ENCODE results near the gene CDC42BPB. TPM values are rescaled to one million over a fixed set of nuclear protein-coding genes. Genes with fewer than 3 reads are reported as not detected.
"Not testable (repeated sequence)": the region's sequence is repeated elsewhere in the genome, so short reads cannot be mapped to it uniquely, and the experiment has no call there.

The CDC42BPB gene
- total RNA-seq, 1 donor from 2014 or later = 102 TPM

DNA sequence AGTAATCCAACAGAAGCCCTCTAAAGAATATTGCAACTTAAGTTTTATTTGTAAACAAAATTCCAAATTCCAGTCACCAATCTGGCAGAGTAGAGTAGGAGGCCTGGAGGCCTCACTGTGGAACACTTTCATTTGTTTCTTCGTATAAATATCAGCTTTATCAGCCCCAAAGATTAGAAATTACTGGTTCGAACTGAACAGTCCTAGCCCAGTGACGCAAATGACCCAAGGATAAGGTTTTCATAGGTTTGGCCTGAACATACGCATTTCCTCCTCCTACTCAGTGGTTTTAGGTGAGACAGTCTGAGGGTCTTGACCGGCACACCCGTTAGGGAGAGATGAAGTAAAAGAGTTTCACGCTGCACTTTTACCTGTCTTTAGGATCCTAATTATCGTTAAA, 1.7 kb downstream of the CDC42BPB start:
- ATAC-seq = no peak
- Histone ChIP-seq H3K4me3 (peak overlapping the region; percentile 95), H3K9me3 (no peaks in the 10 kb centered on the region), H3K27me3 (no peaks in the 10 kb centered on the region), H3K36me3 (no peaks in the 10 kb centered on the region), H3K4me1 (peaks cover 34% of the 10 kb centered on the region), H3K27ac (peak overlapping the region; percentile 88)
- intact Hi-C loops (cut with DNase I) = no loop called here
- no peak for DNase-seq
- TF ChIP-seq, protein P1, sequence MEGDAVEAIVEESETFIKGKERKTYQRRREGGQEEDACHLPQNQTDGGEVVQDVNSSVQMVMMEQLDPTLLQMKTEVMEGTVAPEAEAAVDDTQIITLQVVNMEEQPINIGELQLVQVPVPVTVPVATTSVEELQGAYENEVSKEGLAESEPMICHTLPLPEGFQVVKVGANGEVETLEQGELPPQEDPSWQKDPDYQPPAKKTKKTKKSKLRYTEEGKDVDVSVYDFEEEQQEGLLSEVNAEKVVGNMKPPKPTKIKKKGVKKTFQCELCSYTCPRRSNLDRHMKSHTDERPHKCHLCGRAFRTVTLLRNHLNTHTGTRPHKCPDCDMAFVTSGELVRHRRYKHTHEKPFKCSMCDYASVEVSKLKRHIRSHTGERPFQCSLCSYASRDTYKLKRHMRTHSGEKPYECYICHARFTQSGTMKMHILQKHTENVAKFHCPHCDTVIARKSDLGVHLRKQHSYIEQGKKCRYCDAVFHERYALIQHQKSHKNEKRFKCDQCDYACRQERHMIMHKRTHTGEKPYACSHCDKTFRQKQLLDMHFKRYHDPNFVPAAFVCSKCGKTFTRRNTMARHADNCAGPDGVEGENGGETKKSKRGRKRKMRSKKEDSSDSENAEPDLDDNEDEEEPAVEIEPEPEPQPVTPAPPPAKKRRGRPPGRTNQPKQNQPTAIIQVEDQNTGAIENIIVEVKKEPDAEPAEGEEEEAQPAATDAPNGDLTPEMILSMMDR (IDR thresholded peaks at IDR 0.05) = no peak

DNA sequence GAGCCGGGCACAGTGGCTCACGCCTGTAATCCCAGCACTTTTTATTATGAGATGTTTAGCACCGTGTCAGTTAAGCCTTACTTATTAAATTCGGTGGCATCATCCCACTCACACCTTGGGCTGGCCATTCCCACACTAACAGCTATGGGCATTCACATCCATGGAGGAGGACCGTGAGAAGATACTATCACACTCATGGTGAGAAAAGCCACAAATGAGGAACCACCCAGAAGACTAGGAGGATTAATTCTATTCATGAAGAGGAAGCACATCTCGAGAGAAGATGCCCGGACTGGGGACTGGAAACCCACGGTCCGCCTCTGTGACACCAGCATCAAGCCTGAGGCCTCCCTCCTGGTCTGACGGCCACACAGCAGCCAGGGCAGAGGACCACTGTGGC, 4.9 kb downstream of the CDC42BPB start:
- H3K9me3 ChIP-seq = no peaks in the 10 kb centered on the region
- peak; percentile 58 for DNase-seq
- ATAC-seq = peak; percentile 26
- H3K4me1 ChIP-seq = peaks cover 19% of the 10 kb centered on the region
- H3K27ac ChIP-seq = no peak overlapping the region
- H3K4me3 ChIP-seq = no peak overlapping the region
- no peaks in the 10 kb centered on the region for H3K27me3 ChIP-seq
- no peaks in the 10 kb centered on the region for H3K36me3 ChIP-seq
- intact Hi-C loops (cut with DNase I) = no loop called here
- TF ChIP-seq, protein P1 (IDR thresholded peaks at IDR 0.05) = no peak

DNA sequence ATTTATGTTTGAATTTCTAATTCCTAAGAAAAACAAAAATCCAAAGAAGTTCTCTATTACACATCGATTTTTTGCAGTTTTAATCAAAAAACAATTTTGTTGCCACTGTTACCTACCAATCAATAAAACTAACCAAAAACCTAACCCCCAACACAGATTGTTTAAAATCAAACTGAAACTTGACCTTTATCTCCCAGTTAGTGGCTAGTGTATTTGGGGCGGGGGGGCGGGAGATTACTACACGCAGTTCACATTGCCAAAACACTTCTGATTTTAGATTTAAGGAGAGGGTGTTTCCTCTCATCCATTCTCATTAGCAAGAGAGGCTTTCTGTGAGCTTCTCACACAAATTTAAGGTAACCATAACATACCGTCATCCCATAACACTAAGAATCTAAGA, 6.4 kb downstream of the CDC42BPB start:
- TF ChIP-seq, protein P1 (IDR thresholded peaks at IDR 0.05) = no peak
- Histone ChIP-seq H3K4me1 (peaks cover 23% of the 10 kb centered on the region), H3K27ac (no peak overlapping the region), H3K9me3 (no peaks in the 10 kb centered on the region), H3K36me3 (no peaks in the 10 kb centered on the region), H3K27me3 (no peaks in the 10 kb centered on the region), H3K4me3 (no peak overlapping the region)
- no peak for DNase-seq
- intact Hi-C loops (cut with DNase I) = no loop called here
- ATAC-seq = no peak

DNA sequence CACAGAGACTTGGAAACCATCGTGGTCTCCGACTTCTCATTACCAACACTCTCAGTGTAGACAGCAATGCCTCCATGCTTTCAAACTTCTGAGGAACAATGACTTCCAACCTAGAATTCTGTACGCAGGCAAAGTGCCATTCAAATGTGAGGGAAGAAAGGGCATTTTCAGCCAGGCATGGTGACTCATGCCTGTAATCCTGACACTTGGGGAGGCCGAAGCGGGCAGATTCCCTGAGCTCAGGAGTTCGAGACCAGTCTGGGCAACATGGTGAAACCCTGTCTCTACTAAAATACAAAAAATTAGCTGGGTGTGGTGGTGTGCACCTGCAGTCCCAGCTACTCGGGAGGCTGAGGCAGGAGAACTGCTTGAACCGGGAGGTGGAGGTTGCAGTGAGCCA, 9.9 kb downstream of the CDC42BPB start:
- H3K9me3 ChIP-seq; intact Hi-C loops (cut with DNase I); H3K27ac ChIP-seq; DNase-seq; H3K27me3 ChIP-seq; H3K4me3 ChIP-seq; ATAC-seq; H3K36me3 ChIP-seq: not testable (repeated sequence)
- H3K4me1 ChIP-seq = peaks cover 16% of the 10 kb centered on the region

DNA sequence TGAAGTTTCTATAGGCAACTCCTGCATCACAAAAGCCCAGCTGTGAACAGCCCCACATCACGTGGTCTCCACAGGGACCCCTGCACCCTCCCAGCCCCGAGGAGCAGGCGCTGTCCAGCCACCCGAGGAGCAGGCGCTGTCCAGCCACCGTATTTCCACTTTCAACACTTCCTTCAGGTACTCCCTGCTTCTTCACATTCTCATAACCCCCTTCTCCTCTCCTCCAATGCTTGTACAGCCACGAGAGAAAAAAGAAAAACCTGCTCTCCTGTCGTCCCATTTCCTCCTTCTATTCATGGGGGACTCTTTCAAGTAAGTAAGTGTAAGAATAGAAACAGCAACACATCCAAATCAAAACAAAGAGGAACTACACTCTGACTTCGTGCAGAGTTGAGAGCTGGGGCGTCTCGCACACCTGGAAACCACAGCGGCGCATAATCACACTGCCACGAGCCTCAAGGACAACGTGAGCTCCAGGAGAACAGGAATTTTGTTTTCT, 11.9 kb downstream of the CDC42BPB start:
- peak; percentile 64 for ATAC-seq
- DNase-seq = no peak

DNA sequence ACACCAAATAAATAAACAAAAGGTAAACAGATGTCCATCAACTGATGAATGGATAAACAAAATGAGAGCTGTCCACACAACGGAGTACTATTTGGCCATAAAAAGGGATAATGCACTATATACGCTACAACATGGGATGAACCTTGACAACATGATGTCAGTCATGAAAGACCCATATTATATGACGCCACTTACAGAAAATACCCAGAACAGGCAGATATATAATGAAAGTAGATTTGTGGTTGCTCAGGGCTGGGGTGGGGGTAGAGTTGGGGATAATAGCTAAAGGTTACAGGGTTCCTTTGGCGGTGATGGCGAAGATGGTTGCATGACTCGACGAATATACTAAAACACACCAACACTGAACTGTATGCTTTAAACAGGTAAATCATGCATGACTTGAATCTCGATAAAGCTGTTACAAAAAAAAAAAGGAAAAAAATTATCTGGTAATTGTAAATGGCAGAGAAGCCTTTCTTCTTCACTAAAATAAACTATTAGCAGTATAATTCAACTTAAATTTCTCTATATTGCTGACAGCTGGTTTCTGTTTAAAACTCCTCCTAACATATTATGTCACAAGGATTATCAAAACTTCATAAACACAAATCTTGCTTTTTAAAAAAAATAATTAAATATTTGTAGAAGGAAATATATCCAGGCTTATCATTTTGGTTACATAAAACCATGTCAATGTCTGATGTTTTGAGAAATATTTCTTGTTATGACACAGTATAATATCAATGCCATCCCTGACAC, 13.9 kb downstream of the CDC42BPB start:
- H3K27me3 ChIP-seq = no peaks in the 10 kb centered on the region
- DNase-seq = no peak
- no peak overlapping the region for H3K4me3 ChIP-seq
- H3K36me3 ChIP-seq = peaks cover 18% of the 10 kb centered on the region
- H3K27ac ChIP-seq = no peak overlapping the region
- no peaks in the 10 kb centered on the region for H3K9me3 ChIP-seq
- ATAC-seq = no peak
- peaks cover 16% of the 10 kb centered on the region for H3K4me1 ChIP-seq
- intact Hi-C loops (cut with DNase I) = no loop called here
- TF ChIP-seq, protein P1 (IDR thresholded peaks at IDR 0.05) = no peak

More for the DNA sequence above, 11.9 kb downstream of the CDC42BPB start:
- Histone ChIP-seq H3K4me3 (no peak overlapping the region), H3K4me1 (peaks cover 16% of the 10 kb centered on the region), H3K27me3 (no peaks in the 10 kb centered on the region), H3K36me3 (peaks cover 18% of the 10 kb centered on the region), H3K9me3 (no peaks in the 10 kb centered on the region), H3K27ac (no peak overlapping the region)
- intact Hi-C loops (cut with DNase I) = no loop called here
- TF ChIP-seq, protein P1 (IDR thresholded peaks at IDR 0.05) = no peak

All from upper lobe of right lung (tissue), 1 donor.